ENCODE data around the gene FOSL2.

FOSL2 gene

DNA sequence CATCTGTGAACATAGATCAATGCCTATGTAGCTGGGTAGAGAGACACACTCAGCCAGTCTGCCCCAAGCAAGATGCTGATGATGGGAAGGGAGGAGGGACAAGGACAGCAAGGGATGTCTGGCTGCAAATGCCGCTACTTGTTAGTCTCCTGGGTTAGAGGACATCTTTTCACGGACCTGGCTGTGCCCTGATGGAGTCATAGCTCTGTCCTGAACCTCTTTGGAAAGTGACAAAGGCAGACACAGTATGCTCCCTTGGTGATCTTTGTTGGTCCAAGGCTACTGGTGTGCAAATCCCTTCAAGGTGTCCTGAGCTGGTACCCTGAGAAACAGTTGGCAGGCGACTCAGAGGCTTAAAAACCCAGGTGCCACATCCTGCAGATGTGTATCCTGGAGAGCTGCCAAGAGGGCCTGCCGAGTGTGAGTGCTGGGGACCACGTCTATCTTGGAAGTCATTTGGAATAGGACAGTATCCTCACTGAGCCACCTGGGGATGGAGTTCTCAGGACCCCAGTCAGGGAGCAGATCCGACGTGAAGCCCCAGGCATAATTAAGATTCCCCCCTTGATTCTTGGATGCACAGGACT is 10.8 kb downstream of the FOSL2 start:
- H3K27me3 ChIP-seq (ENCODE audit: insufficient read depth, low read length, poor library complexity, severe bottlenecking), result no peaks in the 10 kb centered on the region
- TF ChIP-seq EZH2phosphoT487 (IDR thresholded peaks at IDR 0.05; ENCODE audit: borderline replicate concordance), result no peak
- TF ChIP-seq, protein P1, sequence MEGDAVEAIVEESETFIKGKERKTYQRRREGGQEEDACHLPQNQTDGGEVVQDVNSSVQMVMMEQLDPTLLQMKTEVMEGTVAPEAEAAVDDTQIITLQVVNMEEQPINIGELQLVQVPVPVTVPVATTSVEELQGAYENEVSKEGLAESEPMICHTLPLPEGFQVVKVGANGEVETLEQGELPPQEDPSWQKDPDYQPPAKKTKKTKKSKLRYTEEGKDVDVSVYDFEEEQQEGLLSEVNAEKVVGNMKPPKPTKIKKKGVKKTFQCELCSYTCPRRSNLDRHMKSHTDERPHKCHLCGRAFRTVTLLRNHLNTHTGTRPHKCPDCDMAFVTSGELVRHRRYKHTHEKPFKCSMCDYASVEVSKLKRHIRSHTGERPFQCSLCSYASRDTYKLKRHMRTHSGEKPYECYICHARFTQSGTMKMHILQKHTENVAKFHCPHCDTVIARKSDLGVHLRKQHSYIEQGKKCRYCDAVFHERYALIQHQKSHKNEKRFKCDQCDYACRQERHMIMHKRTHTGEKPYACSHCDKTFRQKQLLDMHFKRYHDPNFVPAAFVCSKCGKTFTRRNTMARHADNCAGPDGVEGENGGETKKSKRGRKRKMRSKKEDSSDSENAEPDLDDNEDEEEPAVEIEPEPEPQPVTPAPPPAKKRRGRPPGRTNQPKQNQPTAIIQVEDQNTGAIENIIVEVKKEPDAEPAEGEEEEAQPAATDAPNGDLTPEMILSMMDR (conservative IDR thresholded peaks at IDR 0.05; ENCODE audit: low read length), result no peak
- peaks cover 98% of the 10 kb centered on the region for H3K79me2 ChIP-seq (ENCODE audit: insufficient read depth, low read length)
- H3K4me2 ChIP-seq (ENCODE audit: low read depth, low read length, poor library complexity, severe bottlenecking), result peak overlapping the region; percentile 95
- peaks cover 99% of the 10 kb centered on the region for H4K20me1 ChIP-seq (ENCODE audit: insufficient read depth, low read length, poor library complexity, severe bottlenecking)
- peak overlapping the region; percentile 18 for H3K9ac ChIP-seq (ENCODE audit: low read depth, low read length, poor library complexity, severe bottlenecking)
- H3K9me2 ChIP-seq (replicated peaks; ENCODE audit: low read depth, low read length), result no peaks in the 10 kb centered on the region
- peak overlapping the region; percentile 83 for H3K4me3 ChIP-seq (ENCODE audit: low read length, poor library complexity, severe bottlenecking)
- H3K4me1 ChIP-seq (ENCODE audit: insufficient read depth, low read length, poor library complexity, severe bottlenecking), result peaks cover 60% of the 10 kb centered on the region
- H2AFZ ChIP-seq (ENCODE audit: low read length), result no peak overlapping the region
- H3K36me3 ChIP-seq (ENCODE audit: insufficient read depth, low read length), result peaks cover 89% of the 10 kb centered on the region
- no peaks in the 10 kb centered on the region for H3K9me3 ChIP-seq (ENCODE audit: insufficient read depth, low read depth, low read length)
- H3F3A ChIP-seq (ENCODE audit: low read depth), result no peaks in the 10 kb centered on the region

DNA sequence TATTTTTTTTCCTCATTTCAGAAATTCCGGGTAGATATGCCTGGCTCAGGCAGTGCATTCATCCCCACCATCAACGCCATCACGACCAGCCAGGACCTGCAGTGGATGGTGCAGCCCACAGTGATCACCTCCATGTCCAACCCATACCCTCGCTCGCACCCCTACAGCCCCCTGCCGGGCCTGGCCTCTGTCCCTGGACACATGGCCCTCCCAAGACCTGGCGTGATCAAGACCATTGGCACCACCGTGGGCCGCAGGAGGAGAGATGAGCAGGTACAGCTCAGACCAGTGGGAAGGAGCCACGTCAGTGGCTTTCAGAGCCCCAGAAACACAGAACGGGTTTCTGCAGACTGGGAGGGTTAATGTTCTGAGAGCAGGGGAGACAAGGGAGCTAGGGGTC is 11.4 kb downstream of the FOSL2 start:
- H3K36me3 ChIP-seq (ENCODE audit: insufficient read depth, low read length), result peaks cover 91% of the 10 kb centered on the region
- peaks cover 98% of the 10 kb centered on the region for H3K79me2 ChIP-seq (ENCODE audit: insufficient read depth, low read length)
- no peak for TF ChIP-seq EZH2phosphoT487 (IDR thresholded peaks at IDR 0.05; ENCODE audit: borderline replicate concordance)
- TF ChIP-seq, protein P1 (conservative IDR thresholded peaks at IDR 0.05; ENCODE audit: low read length), result no peak
- H3F3A ChIP-seq (ENCODE audit: low read depth), result no peaks in the 10 kb centered on the region
- no peak overlapping the region for H2AFZ ChIP-seq (ENCODE audit: low read length)
- H3K27me3 ChIP-seq (ENCODE audit: insufficient read depth, low read length, poor library complexity, severe bottlenecking), result no peaks in the 10 kb centered on the region
- peaks cover 60% of the 10 kb centered on the region for H3K4me1 ChIP-seq (ENCODE audit: insufficient read depth, low read length, poor library complexity, severe bottlenecking)
- H3K4me2 ChIP-seq (ENCODE audit: low read depth, low read length, poor library complexity, severe bottlenecking), result no peak overlapping the region
- no peaks in the 10 kb centered on the region for H3K9me2 ChIP-seq (replicated peaks; ENCODE audit: low read depth, low read length)
- no peaks in the 10 kb centered on the region for H3K9me3 ChIP-seq (ENCODE audit: insufficient read depth, low read depth, low read length)
- no peak overlapping the region for H3K9ac ChIP-seq (ENCODE audit: low read depth, low read length, poor library complexity, severe bottlenecking)
- no peak overlapping the region for H3K4me3 ChIP-seq (ENCODE audit: low read length, poor library complexity, severe bottlenecking)
- H4K20me1 ChIP-seq (ENCODE audit: insufficient read depth, low read length, poor library complexity, severe bottlenecking), result peaks cover 99% of the 10 kb centered on the region

DNA sequence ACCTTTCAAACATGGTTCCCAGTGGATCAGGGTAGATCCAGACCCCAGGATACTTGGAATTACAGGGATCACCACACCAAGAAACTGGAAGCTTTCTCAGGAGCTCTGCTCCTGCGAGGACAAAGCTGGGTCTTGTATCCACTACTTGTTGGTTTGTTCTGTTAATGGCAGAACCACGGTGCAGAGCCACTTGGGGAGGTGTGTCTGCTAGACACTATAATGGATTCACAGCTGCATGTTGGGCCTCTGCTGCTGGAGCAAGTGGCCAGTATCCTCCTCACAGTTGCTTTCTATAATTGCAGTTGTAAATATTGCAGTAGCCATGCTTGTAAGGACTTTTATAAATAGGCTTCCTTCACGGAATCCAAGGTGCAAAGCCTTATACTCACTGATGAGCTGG is 12.9 kb downstream of the FOSL2 start:
- Histone ChIP-seq H3K4me1 (ENCODE audit: insufficient read depth, low read length, poor library complexity, severe bottlenecking) (peaks cover 56% of the 10 kb centered on the region), H3K27me3 (ENCODE audit: insufficient read depth, low read length, poor library complexity, severe bottlenecking) (no peaks in the 10 kb centered on the region), H3K79me2 (ENCODE audit: insufficient read depth, low read length) (peaks cover 95% of the 10 kb centered on the region), H3K9ac (ENCODE audit: low read depth, low read length, poor library complexity, severe bottlenecking) (no peak overlapping the region), H3K4me3 (ENCODE audit: low read length, poor library complexity, severe bottlenecking) (no peak overlapping the region), H3K4me2 (ENCODE audit: low read depth, low read length, poor library complexity, severe bottlenecking) (no peak overlapping the region), H4K20me1 (ENCODE audit: insufficient read depth, low read length, poor library complexity, severe bottlenecking) (peaks cover 92% of the 10 kb centered on the region), H3F3A (ENCODE audit: low read depth) (no peaks in the 10 kb centered on the region), H3K36me3 (ENCODE audit: insufficient read depth, low read length) (peaks cover 98% of the 10 kb centered on the region), H3K9me2 (replicated peaks; ENCODE audit: low read depth, low read length) (no peaks in the 10 kb centered on the region), H2AFZ (ENCODE audit: low read length) (no peak overlapping the region), H3K9me3 (ENCODE audit: insufficient read depth, low read depth, low read length) (no peaks in the 10 kb centered on the region)
- TF ChIP-seq, protein P1 (conservative IDR thresholded peaks at IDR 0.05; ENCODE audit: low read length), result no peak
- no peak for TF ChIP-seq EZH2phosphoT487 (IDR thresholded peaks at IDR 0.05; ENCODE audit: borderline replicate concordance)

Measured in Loucy (cell line).